HK-2 (cell line): ENCODE data around the gene CADM2.
"Not testable (repeated sequence)": the region's sequence is repeated elsewhere in the genome, so short reads cannot be mapped to it uniquely, and the experiment has no call there.

ENCODE experiments used
- DNase-seq: peaks from one replicate; pipeline ENCODE4 v3.0.0-alpha.2; 2018; ENCODE audit not compliant: unreplicated experiment

CADM2 gene

GRCh38 chr3:85950435-85950834 is 991.6 kb downstream of the CADM2 start:
- DNase-seq, result no peak

- no peak for DNase-seq
Measured at GRCh38 chr3:85960793-85961192, 1002.0 kb downstream of the CADM2 start.

- no peak for DNase-seq
Measured at GRCh38 chr3:85977615-85978338, 1019.0 kb downstream of the CADM2 start.

GRCh38 chr3:85979034-85979433 is 1020.2 kb downstream of the CADM2 start:
- DNase-seq, result no peak

GRCh38 chr3:85989581-85989980 is 1030.8 kb downstream of the CADM2 start:
- not testable (repeated sequence) for DNase-seq

GRCh38 chr3:86029590-86029989 is 1070.8 kb downstream of the CADM2 start:
- no peak for DNase-seq

GRCh38 chr3:86037916-86038315 is 1079.1 kb downstream of the CADM2 start:
- no peak for DNase-seq

- DNase-seq, result no peak
Measured at GRCh38 chr3:86046436-86047136, 1087.8 kb downstream of the CADM2 start.

GRCh38 chr3:86047161-86047560 is 1088.4 kb downstream of the CADM2 start:
- no peak for DNase-seq

GRCh38 chr3:86051058-86051457 is 1092.3 kb downstream of the CADM2 start:
- no peak for DNase-seq

- no peak for DNase-seq
Measured at GRCh38 chr3:86056032-86056431, 1097.2 kb downstream of the CADM2 start.

- no peak for DNase-seq
Measured at GRCh38 chr3:86056962-86057361, 1098.2 kb downstream of the CADM2 start.

GRCh38 chr3:86073799-86074198 is 1115.0 kb downstream of the CADM2 start:
- DNase-seq, result no peak

GRCh38 chr3:86087160-86087871 is 1128.5 kb downstream of the CADM2 start:
- no peak for DNase-seq

GRCh38 chr3:86104154-86104553 is 1145.4 kb downstream of the CADM2 start:
- no peak for DNase-seq

- no peak for DNase-seq
Measured at GRCh38 chr3:86109434-86109833, 1150.6 kb downstream of the CADM2 start.
